ENCODE data around the gene MED13L.

GRCh38 chr12:116318576-116319232, 41.2 kb upstream of the MED13L start:
- TF ChIP-seq, protein P1, sequence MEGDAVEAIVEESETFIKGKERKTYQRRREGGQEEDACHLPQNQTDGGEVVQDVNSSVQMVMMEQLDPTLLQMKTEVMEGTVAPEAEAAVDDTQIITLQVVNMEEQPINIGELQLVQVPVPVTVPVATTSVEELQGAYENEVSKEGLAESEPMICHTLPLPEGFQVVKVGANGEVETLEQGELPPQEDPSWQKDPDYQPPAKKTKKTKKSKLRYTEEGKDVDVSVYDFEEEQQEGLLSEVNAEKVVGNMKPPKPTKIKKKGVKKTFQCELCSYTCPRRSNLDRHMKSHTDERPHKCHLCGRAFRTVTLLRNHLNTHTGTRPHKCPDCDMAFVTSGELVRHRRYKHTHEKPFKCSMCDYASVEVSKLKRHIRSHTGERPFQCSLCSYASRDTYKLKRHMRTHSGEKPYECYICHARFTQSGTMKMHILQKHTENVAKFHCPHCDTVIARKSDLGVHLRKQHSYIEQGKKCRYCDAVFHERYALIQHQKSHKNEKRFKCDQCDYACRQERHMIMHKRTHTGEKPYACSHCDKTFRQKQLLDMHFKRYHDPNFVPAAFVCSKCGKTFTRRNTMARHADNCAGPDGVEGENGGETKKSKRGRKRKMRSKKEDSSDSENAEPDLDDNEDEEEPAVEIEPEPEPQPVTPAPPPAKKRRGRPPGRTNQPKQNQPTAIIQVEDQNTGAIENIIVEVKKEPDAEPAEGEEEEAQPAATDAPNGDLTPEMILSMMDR (IDR thresholded peaks at IDR 0.05) = no peak
- TF ChIP-seq POLR2A (IDR thresholded peaks at IDR 0.05) = no peak
